ENCODE data around the gene LAMA5.

Gene LAMA5

GRCh38 chr20:62370115-62370806 is 3.1 kb upstream of the LAMA5 start:
- DNase-seq = peak; percentile 88

GRCh38 chr20:62369815-62370114 is 2.7 kb upstream of the LAMA5 start:
- DNase-seq = no peak

GRCh38 chr20:62368976-62369814 is 2.1 kb upstream of the LAMA5 start:
- peak; percentile 42 for DNase-seq

- no peak for DNase-seq
Measured at GRCh38 chr20:62368392-62368975, 1.4 kb upstream of the LAMA5 start.

- DNase-seq = no peak
Measured at GRCh38 chr20:62367633-62368391, 700 bp upstream of the LAMA5 start.

- DNase-seq = no peak
Measured at GRCh38 chr20:62366370-62367135, 559 bp downstream of the LAMA5 start.

GRCh38 chr20:62365814-62366369 is 1.2 kb downstream of the LAMA5 start:
- DNase-seq = no peak

- DNase-seq = no peak
Measured at GRCh38 chr20:62364911-62365736, 2.0 kb downstream of the LAMA5 start.

- DNase-seq = no peak
Measured at GRCh38 chr20:62363920-62364851, 2.9 kb downstream of the LAMA5 start.

- no peak for DNase-seq
Measured at GRCh38 chr20:62362991-62363919, 3.9 kb downstream of the LAMA5 start.

- no peak for DNase-seq
Measured at GRCh38 chr20:62362590-62362940, 4.5 kb downstream of the LAMA5 start.

- DNase-seq = no peak
Measured at GRCh38 chr20:62361799-62362589, 5.1 kb downstream of the LAMA5 start.

GRCh38 chr20:62360854-62361798 is 6.0 kb downstream of the LAMA5 start:
- no peak for DNase-seq

GRCh38 chr20:62359491-62360121 is 7.5 kb downstream of the LAMA5 start:
- no peak for DNase-seq

GRCh38 chr20:62359043-62359490 is 8.0 kb downstream of the LAMA5 start:
- DNase-seq = no peak
